ENCODE measurements around the gene PDE7B.
A peak's percentile ranks its signal among the peaks of the same experiment; 100 is the strongest.

The PDE7B gene

GRCh38 chr6:135906542-135906941, 55.0 kb downstream of the PDE7B start:
- no peak overlapping the region for H4K91ac ChIP-seq (ENCODE audit: low read depth, low read length)
- DNase-seq, result peak in 1 of 2 donors; percentile 18
- H3K9ac ChIP-seq (ENCODE audit: low read length), result no peak overlapping the region
- WGBS (ENCODE audit: extremely low coverage, insufficient coverage, insufficient read length), result no CpG with 5 or more reads among the region's 3 CpGs
- H3K18ac ChIP-seq (ENCODE audit: low read length), result no peak overlapping the region
- no peak overlapping the region for H4K8ac ChIP-seq (ENCODE audit: low read depth, low read length)
- H3K27ac ChIP-seq (ENCODE audit: low read depth, low read length), result no peak overlapping the region
- H3K4me3 ChIP-seq (ENCODE audit: low read depth, low read length), result no peak overlapping the region
- H2BK120ac ChIP-seq (ENCODE audit: insufficient read depth, low read length, poor library complexity), result no peak overlapping the region
- H3K79me2 ChIP-seq (ENCODE audit: control insufficient read depth, insufficient read depth, low read length, poor library complexity), result peaks cover 1% of the 10 kb centered on the region
- H3K36me3 ChIP-seq (ENCODE audit: control insufficient read depth in 1 of 2, insufficient read depth in 2 of 2, low read length in 2 of 2), result no peaks in the 10 kb centered on the region
- no peak overlapping the region for H2AFZ ChIP-seq (ENCODE audit: insufficient read depth, low read length, poor library complexity)
- H3K23ac ChIP-seq (ENCODE audit: low read length), result no peak overlapping the region
- no peak overlapping the region for H2BK12ac ChIP-seq (ENCODE audit: low read length)
- H3K79me1 ChIP-seq (ENCODE audit: low read length), result no peaks in the 10 kb centered on the region
- no peak overlapping the region for H3K4ac ChIP-seq (ENCODE audit: low read depth, low read length)
- H2AK5ac ChIP-seq (ENCODE audit: low read length), result no peak overlapping the region
- no peak overlapping the region for H3K4me2 ChIP-seq (ENCODE audit: low read length)
- H2BK5ac ChIP-seq (ENCODE audit: low read depth, low read length, poor library complexity), result no peak overlapping the region
- no peaks in the 10 kb centered on the region for H3K27me3 ChIP-seq (ENCODE audit: insufficient read depth, low read length)
- no peak overlapping the region for H3K14ac ChIP-seq (ENCODE audit: low read length)
- no peak overlapping the region for H4K12ac ChIP-seq (ENCODE audit: low read depth, low read length)
- no peaks in the 10 kb centered on the region for H3K4me1 ChIP-seq (ENCODE audit: control insufficient read depth in 1 of 2, insufficient read depth in 2 of 2, low read length in 2 of 2)
- H3K9me3 ChIP-seq (ENCODE audit: insufficient read depth, low read depth, low read length), result no peaks in the 10 kb centered on the region

GRCh38 chr6:135906972-135907465, 55.5 kb downstream of the PDE7B start:
- Histone ChIP-seq H3K9ac (ENCODE audit: low read length) (no peak overlapping the region), H4K12ac (ENCODE audit: low read depth, low read length) (no peak overlapping the region)
- no CpG with 5 or more reads among the region's 2 CpGs for WGBS (ENCODE audit: extremely low coverage, insufficient coverage, insufficient read length)

GRCh38 chr6:135909737-135910387, 58.4 kb downstream of the PDE7B start:
- Histone ChIP-seq H3K14ac (ENCODE audit: low read length) (no peak overlapping the region), H3K36me3 (ENCODE audit: control insufficient read depth in 1 of 2, insufficient read depth in 2 of 2, low read length in 2 of 2) (no peaks in the 10 kb centered on the region), H3K4me1 (ENCODE audit: control insufficient read depth in 1 of 2, insufficient read depth in 2 of 2, low read length in 2 of 2) (no peaks in the 10 kb centered on the region), H2BK12ac (ENCODE audit: low read length) (no peak overlapping the region), H3K18ac (ENCODE audit: low read length) (no peak overlapping the region), H3K4ac (ENCODE audit: low read depth, low read length) (no peak overlapping the region), H4K8ac (ENCODE audit: low read depth, low read length) (no peak overlapping the region), H3K79me1 (ENCODE audit: low read length) (no peaks in the 10 kb centered on the region), H3K4me2 (ENCODE audit: low read length) (no peak overlapping the region), H2BK5ac (ENCODE audit: low read depth, low read length, poor library complexity) (no peak overlapping the region), H2BK120ac (ENCODE audit: insufficient read depth, low read length, poor library complexity) (no peak overlapping the region), H4K91ac (ENCODE audit: low read depth, low read length) (no peak overlapping the region), H3K23ac (ENCODE audit: low read length) (no peak overlapping the region), H3K4me3 (ENCODE audit: low read depth, low read length) (no peak overlapping the region), H3K9ac (ENCODE audit: low read length) (no peak overlapping the region), H3K27me3 (ENCODE audit: insufficient read depth, low read length) (no peaks in the 10 kb centered on the region), H3K9me3 (ENCODE audit: insufficient read depth, low read depth, low read length) (no peaks in the 10 kb centered on the region), H3K27ac (ENCODE audit: low read depth, low read length) (no peak overlapping the region), H2AK5ac (ENCODE audit: low read length) (no peak overlapping the region), H3K79me2 (ENCODE audit: control insufficient read depth, insufficient read depth, low read length, poor library complexity) (peaks cover 1% of the 10 kb centered on the region), H2AFZ (ENCODE audit: insufficient read depth, low read length, poor library complexity) (no peak overlapping the region), H4K12ac (ENCODE audit: low read depth, low read length) (no peak overlapping the region)
- peak; percentile 61 to 89 for DNase-seq
- no CpG with 5 or more reads among the region's 9 CpGs for WGBS (ENCODE audit: extremely low coverage, insufficient coverage, insufficient read length)

More at GRCh38 chr6:135906972-135907465, 55.5 kb downstream of the PDE7B start:
- H2BK5ac ChIP-seq (ENCODE audit: low read depth, low read length, poor library complexity), result no peak overlapping the region
- H3K79me2 ChIP-seq (ENCODE audit: control insufficient read depth, insufficient read depth, low read length, poor library complexity), result peaks cover 1% of the 10 kb centered on the region
- no peak overlapping the region for H3K18ac ChIP-seq (ENCODE audit: low read length)
- H3K4me1 ChIP-seq (ENCODE audit: control insufficient read depth in 1 of 2, insufficient read depth in 2 of 2, low read length in 2 of 2), result no peaks in the 10 kb centered on the region
- no peak overlapping the region for H2AK5ac ChIP-seq (ENCODE audit: low read length)
- no peaks in the 10 kb centered on the region for H3K9me3 ChIP-seq (ENCODE audit: insufficient read depth, low read depth, low read length)
- no peak overlapping the region for H4K8ac ChIP-seq (ENCODE audit: low read depth, low read length)
- no peak overlapping the region for H3K4ac ChIP-seq (ENCODE audit: low read depth, low read length)
- no peak overlapping the region for H2AFZ ChIP-seq (ENCODE audit: insufficient read depth, low read length, poor library complexity)
- H3K36me3 ChIP-seq (ENCODE audit: control insufficient read depth in 1 of 2, insufficient read depth in 2 of 2, low read length in 2 of 2), result no peaks in the 10 kb centered on the region
- H3K23ac ChIP-seq (ENCODE audit: low read length), result no peak overlapping the region
- no peak overlapping the region for H3K4me3 ChIP-seq (ENCODE audit: low read depth, low read length)
- H3K14ac ChIP-seq (ENCODE audit: low read length), result no peak overlapping the region
- H2BK120ac ChIP-seq (ENCODE audit: insufficient read depth, low read length, poor library complexity), result no peak overlapping the region
- H3K79me1 ChIP-seq (ENCODE audit: low read length), result no peaks in the 10 kb centered on the region
- H2BK12ac ChIP-seq (ENCODE audit: low read length), result no peak overlapping the region
- H3K4me2 ChIP-seq (ENCODE audit: low read length), result no peak overlapping the region
- H3K27ac ChIP-seq (ENCODE audit: low read depth, low read length), result no peak overlapping the region
- no peak overlapping the region for H4K91ac ChIP-seq (ENCODE audit: low read depth, low read length)
- H3K27me3 ChIP-seq (ENCODE audit: insufficient read depth, low read length), result no peaks in the 10 kb centered on the region
- no peak for DNase-seq

GRCh38 chr6:135910790-135911618, 59.5 kb downstream of the PDE7B start:
- no peaks in the 10 kb centered on the region for H3K9me3 ChIP-seq (ENCODE audit: insufficient read depth, low read depth, low read length)
- H3K9ac ChIP-seq (ENCODE audit: low read length), result no peak overlapping the region
- H3K18ac ChIP-seq (ENCODE audit: low read length), result no peak overlapping the region
- no peaks in the 10 kb centered on the region for H3K4me1 ChIP-seq (ENCODE audit: control insufficient read depth in 1 of 2, insufficient read depth in 2 of 2, low read length in 2 of 2)
- no peak overlapping the region for H3K4ac ChIP-seq (ENCODE audit: low read depth, low read length)
- H4K8ac ChIP-seq (ENCODE audit: low read depth, low read length), result no peak overlapping the region
- H2AK5ac ChIP-seq (ENCODE audit: low read length), result no peak overlapping the region
- WGBS (ENCODE audit: extremely low coverage, insufficient coverage, insufficient read length), result no CpG with 5 or more reads among the region's 2 CpGs
- H2AFZ ChIP-seq (ENCODE audit: insufficient read depth, low read length, poor library complexity), result no peak overlapping the region
- DNase-seq, result no peak
- no peak overlapping the region for H3K4me2 ChIP-seq (ENCODE audit: low read length)
- no peak overlapping the region for H4K12ac ChIP-seq (ENCODE audit: low read depth, low read length)
- H3K36me3 ChIP-seq (ENCODE audit: control insufficient read depth in 1 of 2, insufficient read depth in 2 of 2, low read length in 2 of 2), result no peaks in the 10 kb centered on the region
- H3K79me1 ChIP-seq (ENCODE audit: low read length), result no peaks in the 10 kb centered on the region
- H3K23ac ChIP-seq (ENCODE audit: low read length), result no peak overlapping the region
- no peak overlapping the region for H2BK5ac ChIP-seq (ENCODE audit: low read depth, low read length, poor library complexity)
- no peak overlapping the region for H2BK120ac ChIP-seq (ENCODE audit: insufficient read depth, low read length, poor library complexity)
- no peak overlapping the region for H3K14ac ChIP-seq (ENCODE audit: low read length)
- no peaks in the 10 kb centered on the region for H3K79me2 ChIP-seq (ENCODE audit: control insufficient read depth, insufficient read depth, low read length, poor library complexity)
- H4K91ac ChIP-seq (ENCODE audit: low read depth, low read length), result no peak overlapping the region
- no peak overlapping the region for H3K4me3 ChIP-seq (ENCODE audit: low read depth, low read length)
- H3K27ac ChIP-seq (ENCODE audit: low read depth, low read length), result no peak overlapping the region
- no peaks in the 10 kb centered on the region for H3K27me3 ChIP-seq (ENCODE audit: insufficient read depth, low read length)
- no peak overlapping the region for H2BK12ac ChIP-seq (ENCODE audit: low read length)
